Esophagus mucosa (tissue), 1 donor: ENCODE results near the gene ITGAX. TPM values are rescaled to one million over a fixed set of nuclear protein-coding genes. Genes with fewer than 3 reads are reported as not detected.
A peak's percentile ranks its signal among the peaks of the same experiment; 100 is the strongest.

Experiments used
- ATAC-seq: fragments of 200-7000 bp; cut with Tn5 transposase; one replicate; pipeline ENCODE4 v1.9.1; 2020
- total RNA-seq: library from RNA; stranded (reverse); gene quantifications from one replicate; pipeline ENCODE4 v1.2.4, GENCODE V29; 2023
- donor health status: DM: yes; HTN: yes; CAD: no.

ITGAX gene
- total RNA-seq, 1 donor from 2014 or later: 1.9 TPM

DNA sequence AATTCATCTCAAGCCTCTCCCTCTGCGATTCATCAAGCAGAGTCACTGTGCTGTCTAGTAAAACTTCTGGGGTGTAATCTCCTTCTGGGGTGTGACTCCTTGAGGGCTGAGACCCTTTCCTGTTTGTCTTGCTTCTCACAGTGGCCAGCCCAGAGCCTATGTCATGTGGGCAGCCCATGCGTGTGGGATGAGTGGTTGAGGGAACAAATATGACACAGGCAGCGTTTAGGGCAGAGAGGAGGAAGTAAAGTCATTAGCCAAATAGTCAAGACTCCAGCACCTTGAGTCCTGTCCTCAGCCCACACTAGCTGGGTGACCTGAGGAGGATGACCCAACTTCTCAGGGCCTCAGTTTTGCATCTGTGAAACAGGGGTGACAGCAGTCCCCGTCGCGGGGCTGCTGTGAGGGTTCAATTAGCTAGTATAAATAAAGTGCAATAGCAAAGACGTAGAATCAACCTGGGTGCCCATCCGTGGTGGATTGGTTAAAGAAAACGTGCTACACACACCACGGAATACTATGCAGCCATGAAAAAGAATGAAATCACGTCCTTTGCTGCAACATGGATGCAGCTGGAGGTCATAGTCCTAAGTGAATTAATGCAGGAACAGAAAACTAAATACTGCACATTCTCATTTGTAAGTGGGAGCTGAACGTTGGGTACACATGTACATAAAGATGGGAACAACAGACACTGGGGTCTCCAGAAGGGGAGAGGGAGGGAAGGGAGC, 4.5 kb upstream of the ITGAX start:
- peak; percentile 40 for ATAC-seq

DNA sequence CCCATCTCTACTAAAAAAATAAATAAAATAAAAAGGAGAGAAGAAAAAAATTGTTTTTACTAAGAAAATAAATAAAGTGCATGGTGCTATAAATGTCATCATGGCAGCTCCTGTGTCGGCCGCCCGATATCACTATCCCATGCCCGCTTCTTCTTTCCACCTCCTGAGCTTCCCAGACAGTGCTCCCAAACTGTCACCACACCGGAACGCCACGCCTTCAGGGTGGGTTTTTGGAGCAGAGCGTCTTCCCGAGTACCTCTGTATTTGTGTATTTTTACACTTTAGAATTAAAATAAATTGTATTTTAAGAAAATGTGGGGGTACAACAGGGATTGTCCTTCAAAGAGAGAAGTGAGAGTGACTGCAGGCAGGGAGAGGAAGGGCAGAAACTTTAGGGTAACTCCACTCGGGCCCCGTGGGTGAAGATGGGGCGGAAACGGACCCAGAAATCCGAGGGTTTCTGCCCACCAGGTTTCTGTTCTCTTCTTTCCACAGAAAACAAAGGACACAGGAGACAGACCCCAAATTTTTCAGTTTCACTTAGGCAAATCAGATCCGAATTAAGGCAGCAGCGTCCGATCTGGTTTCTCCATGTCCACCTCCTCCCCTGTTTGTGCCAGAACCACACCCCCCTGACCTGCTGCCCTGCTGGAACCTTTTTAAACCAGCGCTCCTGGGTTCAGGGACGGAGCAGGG, 3.6 kb upstream of the ITGAX start:
- ATAC-seq: no peak

DNA sequence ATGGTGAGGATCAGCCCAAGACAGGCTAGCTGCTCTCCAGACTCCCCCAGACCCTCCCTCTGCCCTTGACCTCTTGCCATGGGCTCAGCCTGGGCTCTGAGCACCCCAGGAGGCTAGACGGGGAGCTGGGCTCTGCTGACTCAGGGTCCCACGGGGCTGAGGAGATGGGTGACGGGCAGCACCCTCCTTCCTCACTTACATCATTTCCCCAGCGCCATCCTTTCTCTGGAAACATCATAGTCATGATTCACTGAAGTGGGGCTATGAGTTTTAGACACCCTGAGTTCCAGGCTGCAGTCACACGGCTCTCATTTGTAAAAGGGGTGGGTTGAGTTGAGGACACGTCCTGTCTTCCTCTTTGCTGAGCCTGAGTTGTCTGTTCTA, 3.0 kb upstream of the ITGAX start:
- ATAC-seq: no peak

DNA sequence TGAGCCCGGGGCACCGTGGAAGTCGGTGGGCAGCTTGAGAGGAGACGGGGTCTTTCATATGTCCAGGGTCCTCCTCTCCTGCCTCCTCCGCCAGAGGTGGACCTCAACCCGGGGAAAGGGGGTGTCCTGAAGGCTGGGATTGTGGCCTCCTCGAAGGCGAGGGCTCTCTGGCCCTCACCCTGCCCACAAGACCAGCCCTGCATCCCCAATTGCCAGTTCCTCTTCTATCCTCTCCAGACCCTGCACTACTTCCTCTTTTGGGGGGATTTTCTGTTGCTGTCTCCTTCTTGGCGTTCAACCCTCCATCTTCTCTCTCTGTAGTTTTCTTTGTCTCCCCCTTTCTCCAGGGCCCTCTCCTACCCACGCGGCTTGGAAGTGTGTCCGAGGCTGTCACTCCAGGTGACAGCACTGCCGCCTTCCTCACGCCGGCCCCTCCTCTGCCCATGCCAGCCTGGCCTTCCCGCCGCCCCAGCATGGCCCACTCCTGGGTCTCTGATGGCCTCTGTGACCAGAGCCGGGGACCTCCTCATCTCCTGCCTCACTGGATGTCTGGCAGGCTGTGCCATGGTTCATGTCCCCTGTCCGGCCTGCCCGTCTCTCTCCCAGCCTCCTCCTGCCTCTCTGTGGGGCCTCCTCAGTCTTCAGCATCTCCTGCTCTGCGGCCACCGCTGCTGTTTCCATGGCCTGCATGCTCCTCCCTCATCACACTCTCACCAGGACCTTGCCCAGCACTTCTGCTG, 2.4 kb upstream of the ITGAX start:
- ATAC-seq: peak; percentile 16

DNA sequence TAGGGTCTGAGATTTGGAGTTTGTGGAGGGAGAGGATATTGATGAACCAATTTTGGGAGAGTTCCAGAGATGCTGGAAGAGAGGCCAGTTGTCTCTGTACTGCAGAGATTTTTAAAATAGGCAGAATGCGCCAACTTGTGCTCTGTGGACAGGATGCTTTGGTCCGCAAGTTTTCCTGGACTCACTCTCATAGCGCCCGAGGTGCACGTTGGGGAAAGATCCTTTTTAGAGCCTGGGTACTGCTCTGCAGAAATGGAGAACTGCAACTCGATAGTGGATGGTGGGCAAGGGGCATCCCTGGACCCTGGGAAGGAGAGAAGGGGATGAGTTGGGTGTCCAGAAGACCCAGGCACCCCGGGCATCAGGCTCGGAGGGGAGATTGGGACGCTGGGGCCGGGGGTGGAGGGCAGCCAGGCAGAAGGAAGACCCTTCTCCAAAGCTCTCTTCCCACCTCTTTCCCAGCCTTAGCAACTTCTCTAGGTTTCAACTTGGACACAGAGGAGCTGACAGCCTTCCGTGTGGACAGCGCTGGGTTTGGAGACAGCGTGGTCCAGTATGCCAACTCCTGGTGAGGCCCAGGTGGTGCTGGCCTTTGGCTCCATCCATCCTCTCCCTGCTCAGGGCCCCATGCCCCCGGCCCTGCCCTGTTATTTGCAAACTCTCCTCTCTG, 590 bp downstream of the ITGAX start:
- ATAC-seq: no peak

DNA sequence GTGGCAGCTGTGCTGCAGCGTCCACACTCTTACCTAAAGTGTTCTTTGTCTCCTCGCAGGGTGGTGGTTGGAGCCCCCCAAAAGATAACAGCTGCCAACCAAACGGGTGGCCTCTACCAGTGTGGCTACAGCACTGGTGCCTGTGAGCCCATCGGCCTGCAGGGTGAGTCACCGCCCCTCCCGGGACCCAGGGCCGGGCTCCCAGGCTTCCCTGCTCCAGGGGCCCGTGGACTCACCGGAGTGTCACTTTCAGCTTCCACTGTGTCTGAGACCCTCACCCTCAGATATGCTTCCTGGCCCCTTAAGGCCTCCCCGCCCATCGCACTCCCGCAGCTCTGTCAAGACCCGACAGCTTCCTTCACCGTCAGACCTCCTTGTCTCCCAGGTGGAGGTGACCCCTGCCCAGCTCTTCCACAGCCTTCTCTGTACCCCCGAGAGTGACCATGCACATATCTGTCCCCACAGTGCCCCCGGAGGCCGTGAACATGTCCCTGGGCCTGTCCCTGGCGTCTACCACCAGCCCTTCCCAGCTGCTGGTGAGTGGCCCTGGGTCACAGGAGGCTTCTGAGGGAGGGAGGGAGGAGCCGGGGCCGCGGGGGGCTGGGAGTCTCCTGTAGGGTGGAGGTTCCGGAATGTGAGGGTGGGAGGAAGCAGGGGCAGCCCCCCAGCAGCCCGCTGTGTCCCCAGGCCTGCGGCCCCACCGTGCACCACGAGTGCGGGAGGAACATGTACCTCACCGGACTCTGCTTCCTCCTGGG, 1.8 kb downstream of the ITGAX start:
- no peak for ATAC-seq

DNA sequence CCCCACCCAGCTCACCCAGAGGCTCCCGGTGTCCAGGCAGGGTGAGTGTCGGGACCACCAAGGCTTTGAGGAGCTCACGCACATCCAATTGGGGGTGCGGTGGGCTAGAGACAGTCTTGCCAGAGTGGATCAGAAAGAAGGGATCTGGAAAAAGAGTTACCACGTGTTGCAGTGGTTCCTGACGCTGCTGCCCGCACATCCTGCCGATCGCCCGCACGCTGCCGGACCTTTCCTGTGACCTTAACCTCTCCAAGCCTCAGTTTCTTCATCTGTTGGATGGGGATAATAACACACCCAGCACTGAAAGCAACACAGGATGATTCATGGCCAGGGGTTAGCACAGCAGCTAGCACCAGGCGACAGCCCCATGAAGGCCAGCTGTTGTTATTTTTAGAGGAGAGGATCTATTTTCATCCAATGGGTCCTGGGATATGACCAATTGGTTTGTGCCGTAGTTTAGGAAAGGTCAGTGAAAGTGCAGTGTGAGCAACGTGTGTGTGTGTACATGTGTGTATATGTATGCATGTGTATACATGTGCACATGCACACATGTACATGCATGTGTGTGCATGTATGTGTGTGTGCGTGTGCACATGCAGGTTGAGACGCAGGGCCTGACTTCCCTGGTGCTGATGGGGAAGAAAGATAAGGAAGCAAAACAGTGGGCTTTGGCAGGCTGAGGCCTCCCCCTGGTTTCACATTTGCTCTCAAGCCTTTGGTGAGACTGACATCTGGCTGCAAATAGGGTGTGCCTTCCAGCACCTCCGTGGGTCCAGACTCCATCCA, 2.5 kb downstream of the ITGAX start:
- ATAC-seq: no peak

DNA sequence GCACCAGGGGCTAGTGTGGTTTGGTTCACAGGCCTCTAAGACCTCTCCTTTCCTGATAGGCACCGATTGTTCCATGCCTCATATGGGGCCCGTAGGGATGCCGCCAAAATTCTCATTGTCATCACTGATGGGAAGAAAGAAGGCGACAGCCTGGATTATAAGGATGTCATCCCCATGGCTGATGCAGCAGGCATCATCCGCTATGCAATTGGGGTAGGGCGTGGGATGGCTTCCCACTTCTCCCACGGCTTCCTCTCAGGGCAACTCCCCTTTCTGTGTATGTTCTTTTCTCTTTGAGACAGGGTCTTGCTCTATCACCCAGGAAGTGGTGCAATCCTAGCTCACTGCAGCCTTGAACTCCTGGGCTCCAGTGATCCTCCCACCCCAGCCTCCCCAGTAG, 5.3 kb downstream of the ITGAX start:
- no peak for ATAC-seq

DNA sequence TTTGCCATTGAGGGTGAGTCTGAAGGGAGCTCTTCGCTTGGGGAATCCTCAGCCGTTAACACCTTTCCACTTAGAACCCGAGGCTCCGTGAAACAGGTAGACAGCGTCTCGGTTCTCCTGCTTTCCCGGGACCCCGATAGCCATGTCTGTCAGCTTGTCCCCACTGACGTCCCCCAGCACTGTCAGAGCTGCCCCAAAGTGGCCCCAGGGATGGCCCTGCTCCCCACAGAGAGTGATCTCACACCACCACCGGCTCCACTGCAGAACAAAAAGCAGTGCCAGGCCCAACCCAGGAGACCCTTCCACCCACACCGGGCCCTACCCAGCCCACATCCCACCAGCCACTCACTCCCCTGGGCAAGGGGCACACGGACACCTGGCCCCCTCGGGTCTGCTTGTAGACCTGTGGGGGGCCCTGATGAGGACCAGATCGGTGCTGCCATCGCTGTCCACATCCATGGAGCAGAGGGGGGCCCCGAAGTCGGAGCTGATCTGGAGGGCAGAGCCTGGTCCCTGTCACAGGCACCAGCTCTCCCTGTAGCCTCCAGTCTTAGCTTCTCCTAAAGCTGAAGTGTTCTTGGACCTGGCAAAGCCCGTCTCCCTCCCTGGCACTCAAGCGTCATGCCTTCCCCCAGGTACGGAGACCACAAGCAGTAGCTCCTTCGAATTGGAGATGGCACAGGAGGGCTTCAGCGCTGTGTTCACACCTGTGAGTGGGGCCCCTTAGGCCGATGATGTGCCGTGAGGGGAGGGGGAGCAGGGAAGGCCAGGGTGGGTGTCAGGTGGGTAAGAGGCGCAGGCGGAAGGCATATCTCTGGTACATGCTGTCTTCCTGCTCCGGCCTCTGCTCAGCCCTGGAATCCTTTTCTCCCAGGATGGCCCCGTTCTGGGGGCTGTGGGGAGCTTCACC, 6.5 kb downstream of the ITGAX start:
- no peak for ATAC-seq

DNA sequence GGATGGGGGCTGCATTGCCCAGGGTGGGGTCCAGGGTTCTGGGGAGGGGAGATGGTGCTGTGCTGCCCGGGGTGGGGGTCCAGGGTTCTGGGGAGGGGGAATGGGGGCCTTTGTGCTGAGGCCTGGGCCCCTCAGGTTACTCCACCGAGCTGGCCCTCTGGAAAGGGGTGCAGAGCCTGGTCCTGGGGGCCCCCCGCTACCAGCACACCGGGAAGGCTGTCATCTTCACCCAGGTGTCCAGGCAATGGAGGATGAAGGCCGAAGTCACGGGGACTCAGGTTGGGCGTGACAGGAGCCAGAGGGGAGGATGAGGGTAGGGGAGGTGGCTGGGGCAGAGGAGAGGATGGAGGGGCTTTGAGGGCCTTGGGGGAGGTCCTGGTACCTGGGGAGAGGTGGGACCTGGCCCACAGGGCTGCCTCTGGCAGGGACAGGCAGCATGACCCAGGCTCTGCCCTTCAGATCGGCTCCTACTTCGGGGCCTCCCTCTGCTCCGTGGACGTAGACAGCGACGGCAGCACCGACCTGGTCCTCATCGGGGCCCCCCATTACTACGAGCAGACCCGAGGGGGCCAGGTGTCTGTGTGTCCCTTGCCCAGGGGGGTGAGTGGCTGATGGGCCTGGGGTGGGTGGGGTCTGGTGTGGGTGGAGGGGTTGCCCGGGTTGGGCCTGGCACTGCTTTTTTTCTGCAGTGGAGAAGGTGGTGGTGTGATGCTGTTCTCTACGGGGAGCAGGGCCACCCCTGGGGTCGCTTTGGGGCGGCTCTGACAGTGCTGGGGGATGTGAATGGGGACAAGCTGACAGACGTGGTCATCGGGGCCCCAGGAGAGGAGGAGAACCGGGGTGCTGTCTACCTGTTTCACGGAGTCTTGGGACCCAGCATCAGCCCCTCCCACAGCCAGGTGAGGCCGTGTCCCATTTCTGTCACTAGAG, 7.8 kb downstream of the ITGAX start:
- ATAC-seq: no peak

DNA sequence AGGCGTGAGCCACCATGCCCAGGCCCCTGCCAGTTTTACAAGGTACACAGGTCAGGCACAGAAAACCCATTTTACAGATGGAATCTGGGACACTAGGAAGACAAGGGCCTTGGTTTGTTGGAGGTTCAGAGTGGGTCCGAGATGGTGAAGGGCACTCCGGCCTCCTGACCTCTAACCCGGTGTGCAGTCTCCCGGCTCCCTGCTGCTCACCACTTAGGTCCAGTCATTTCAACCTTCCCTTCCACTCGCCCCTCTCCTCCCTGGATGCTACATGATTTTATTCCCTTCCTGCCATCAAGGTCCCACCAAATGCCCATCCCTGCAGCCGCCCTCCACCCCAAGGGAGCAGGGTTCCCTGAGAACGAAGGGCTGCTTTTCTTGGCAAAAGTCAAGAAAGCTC, 8.7 kb downstream of the ITGAX start:
- no peak for ATAC-seq

DNA sequence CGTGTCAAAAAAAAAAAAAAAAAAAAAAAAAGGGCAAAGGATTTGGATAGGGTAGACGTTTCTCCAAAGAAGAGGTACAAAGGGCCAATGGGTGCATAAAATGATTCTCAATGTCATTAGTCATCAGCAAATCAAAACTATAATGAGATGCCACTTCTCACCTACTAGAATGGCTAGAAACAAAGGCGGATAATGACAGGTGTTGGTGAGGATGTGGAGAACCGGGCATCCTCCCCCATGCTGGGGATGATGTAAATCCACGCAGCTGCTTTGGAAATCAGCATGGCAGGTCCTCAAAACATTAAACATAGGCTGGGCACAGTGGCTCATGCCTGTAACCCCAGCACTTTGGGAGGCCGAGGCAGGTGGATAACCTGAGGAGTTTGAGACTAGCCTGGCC, 9.4 kb downstream of the ITGAX start:
- ATAC-seq: no peak

DNA sequence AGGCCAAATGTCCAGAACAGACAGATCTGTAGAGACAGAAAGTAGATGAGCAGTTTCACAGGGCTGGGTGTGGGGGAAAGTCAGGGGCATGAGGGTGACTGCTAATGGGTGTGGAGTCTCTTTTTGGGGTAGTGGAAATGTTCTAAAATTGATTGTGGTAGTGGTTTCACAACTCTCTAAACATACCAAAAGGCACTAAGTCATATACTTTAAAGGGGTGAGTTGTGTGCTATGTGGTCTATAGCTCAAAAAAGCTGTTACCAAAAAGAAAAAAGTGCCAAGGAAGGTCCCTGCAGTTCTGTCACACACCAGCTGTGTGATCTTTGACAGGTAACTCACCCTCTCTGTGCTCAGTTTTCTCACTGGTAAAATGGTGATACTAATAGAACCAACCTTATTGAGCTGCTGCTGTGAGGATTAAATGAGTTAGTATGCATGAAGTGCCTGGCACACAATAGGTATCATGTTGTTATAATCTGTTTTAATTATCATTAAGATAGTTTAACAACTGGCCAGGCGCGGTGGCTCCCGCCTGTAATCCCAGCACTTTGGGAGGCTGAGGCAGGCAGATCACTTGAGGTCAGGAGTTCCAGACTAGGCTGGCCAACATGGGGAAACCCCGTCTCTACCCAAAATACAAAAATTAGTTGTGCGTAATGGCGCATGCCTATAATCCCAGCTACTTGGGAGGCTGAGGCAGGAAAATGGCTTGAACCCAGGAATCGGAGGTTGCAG, 10.3 kb downstream of the ITGAX start:
- no peak for ATAC-seq

DNA sequence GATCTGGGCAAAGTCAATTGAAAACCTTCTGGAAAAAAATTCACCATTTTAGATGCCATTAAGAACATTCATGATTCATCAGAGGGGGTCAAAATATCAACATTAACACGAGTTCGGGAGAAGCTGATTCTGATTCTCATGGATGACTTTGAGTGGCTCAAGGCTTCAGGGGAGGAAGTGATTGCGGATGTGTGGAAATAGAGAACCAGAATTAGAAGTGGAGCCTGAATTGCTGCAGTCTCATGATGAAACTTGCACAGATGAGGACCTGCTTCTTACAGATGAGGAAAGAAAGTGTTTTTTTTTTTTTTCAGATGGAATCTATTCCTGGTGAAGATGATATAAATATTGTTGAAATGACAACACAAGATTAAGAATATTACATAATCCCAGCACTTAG, 12.9 kb downstream of the ITGAX start:
- no peak for ATAC-seq

DNA sequence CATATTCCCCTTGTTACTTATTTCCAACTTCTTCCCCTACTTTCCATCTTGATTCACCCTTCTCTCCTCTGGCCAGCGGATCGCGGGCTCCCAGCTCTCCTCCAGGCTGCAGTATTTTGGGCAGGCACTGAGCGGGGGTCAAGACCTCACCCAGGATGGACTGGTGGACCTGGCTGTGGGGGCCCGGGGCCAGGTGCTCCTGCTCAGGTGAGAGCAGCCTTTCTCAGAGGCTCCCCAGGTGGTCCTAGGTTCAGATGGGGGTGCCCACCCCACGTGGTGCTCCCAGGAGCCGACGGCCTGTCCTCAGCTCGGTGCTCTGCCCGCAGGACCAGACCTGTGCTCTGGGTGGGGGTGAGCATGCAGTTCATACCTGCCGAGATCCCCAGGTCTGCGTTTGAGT, 16.0 kb downstream of the ITGAX start:
- ATAC-seq: peak; percentile 23

DNA sequence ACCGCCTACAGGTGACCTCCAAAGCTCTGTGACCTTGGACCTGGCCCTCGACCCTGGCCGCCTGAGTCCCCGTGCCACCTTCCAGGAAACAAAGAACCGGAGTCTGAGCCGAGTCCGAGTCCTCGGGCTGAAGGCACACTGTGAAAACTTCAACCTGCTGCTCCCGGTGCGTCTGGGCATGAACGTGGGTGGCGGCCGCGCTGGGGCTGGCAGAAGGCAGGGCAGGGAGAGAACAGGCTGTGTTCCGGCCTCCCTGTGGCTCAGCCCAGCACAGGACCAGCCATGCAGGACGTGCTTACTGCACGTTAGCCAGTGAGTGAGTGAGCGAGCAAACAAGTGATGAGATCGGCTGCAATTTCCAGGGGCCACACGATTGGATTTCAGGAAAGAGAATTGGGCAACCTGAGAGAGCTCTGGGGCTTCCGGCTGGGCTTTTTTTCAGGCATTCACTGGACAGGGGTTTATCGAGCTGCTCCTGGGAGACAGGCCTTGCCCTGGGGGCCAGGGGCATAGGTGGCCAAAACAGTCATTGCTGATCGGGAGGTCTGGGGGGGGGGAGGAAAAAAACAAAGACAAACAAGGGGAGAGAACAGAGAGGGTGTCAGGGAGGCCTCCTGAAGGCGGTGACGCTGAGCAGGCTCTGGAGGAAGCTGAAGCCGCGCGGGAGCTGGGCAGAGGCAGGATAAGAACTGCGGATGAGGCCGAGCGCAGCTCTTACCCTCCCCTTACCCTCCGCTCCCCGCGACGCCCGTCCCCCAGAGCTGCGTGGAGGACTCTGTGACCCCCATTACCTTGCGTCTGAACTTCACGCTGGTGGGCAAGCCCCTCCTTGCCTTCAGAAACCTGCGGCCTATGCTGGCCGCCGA, 16.9 kb downstream of the ITGAX start:
- peak; percentile 77 for ATAC-seq

DNA sequence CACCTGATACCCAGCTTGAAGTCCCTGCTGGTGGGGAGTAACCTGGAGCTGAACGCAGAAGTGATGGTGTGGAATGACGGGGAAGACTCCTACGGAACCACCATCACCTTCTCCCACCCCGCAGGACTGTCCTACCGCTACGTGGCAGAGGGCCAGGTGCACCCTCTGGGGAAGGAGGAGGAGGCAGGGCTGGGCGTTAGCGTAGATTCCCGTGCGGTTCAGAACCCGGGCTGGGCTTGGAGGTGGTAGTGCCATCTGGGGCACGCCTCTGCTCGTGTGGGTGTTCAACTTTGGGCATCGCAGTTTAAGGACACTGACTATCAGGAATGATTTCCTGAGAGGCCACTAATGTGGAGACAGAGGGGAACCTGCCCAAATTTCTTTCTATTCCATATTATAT, 18.3 kb downstream of the ITGAX start:
- no peak for ATAC-seq

DNA sequence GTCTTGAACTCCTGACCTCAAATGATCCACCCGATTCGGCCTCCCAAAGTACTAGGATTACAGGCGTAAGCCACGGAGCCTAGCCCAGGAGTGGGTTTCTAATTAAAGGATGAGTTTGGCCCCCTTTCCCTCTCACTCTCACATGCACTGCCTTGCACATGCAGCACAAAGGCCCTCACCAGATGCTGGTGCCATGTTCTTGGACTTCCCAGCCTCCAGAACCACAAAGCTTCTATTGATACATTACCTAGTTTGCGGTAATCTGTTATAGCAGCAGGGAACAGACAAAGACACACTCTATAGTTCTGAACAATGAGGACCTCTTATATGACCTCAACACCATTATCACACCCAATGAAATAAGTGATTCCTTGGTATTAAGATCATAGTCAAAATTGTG, 20.3 kb downstream of the ITGAX start:
- no peak for ATAC-seq
